NB4 (cell line): ENCODE data around the gene ARHGAP20.
A peak's percentile ranks its signal among the peaks of the same experiment; 100 is the strongest.

Experiments
- DNase-seq: peaks from one replicate; pipeline ENCODE4 v3.0.0; 2010; ENCODE audit warnings: low read depth
- H3K4me3 ChIP-seq: one replicate; pipeline ENCODE4 v1.5.1; 2011; ENCODE audit warnings: mild to moderate bottlenecking, low read depth, low read length, moderate library complexity
- CTCF ChIP-seq: IDR thresholded peaks from one replicate; pipeline ENCODE4 v1.5.1; 2012; ENCODE audit warnings: low read depth, low read length
- MAX ChIP-seq: IDR thresholded peaks from 2 replicates; pipeline ENCODE4 v1.6.1; 2011; ENCODE audit warnings: low read depth, low read length
- POLR2A ChIP-seq: IDR thresholded peaks from 2 replicates; pipeline ENCODE4 v1.6.1; 2011; ENCODE audit warnings: mild to moderate bottlenecking; ENCODE audit not compliant: insufficient read length; ENCODE audit errors: extremely low read depth

Gene ARHGAP20

GRCh38 chr11:110529043-110529442 lies 183.2 kb downstream of the ARHGAP20 start:
- peak; percentile 59 for TF ChIP-seq CTCF
- no peak for TF ChIP-seq POLR2A

GRCh38 chr11:110527146-110527545 lies 185.1 kb downstream of the ARHGAP20 start:
- no peak for TF ChIP-seq POLR2A
- TF ChIP-seq MAX: no peak
- H3K4me3 ChIP-seq: no peak overlapping the region
- DNase-seq: no peak

More at GRCh38 chr11:110529043-110529442, 183.2 kb downstream of the ARHGAP20 start:
- DNase-seq: peak; percentile 46
- H3K4me3 ChIP-seq: no peak overlapping the region
